Measurements from ENCODE around the gene PCF11.

The PCF11 gene

DNA sequence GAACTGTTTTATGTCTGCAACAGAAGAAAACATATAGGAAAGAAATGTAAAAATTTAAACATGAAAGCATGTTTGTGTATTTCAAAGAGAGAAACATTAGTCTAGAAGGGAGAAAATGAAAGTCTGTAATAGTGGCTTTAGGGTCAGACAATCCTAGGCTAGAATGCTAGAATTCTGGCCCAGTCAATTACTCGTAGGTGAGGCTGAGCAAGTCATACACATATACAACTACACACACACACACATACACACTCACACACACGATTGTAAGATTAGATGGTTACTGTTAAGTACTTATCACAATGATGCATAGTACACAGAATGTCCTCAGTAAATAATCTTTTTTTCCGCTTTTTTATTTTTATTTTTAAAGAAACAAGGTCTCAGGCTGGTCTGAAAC lies 37.7 kb upstream of the PCF11 start:
- H3K4me3 ChIP-seq (ENCODE audit: control insufficient read depth, low read depth, low read length) = no peak overlapping the region
- DNase-seq (ENCODE audit: low read depth) = no peak
- TF ChIP-seq, protein P1, sequence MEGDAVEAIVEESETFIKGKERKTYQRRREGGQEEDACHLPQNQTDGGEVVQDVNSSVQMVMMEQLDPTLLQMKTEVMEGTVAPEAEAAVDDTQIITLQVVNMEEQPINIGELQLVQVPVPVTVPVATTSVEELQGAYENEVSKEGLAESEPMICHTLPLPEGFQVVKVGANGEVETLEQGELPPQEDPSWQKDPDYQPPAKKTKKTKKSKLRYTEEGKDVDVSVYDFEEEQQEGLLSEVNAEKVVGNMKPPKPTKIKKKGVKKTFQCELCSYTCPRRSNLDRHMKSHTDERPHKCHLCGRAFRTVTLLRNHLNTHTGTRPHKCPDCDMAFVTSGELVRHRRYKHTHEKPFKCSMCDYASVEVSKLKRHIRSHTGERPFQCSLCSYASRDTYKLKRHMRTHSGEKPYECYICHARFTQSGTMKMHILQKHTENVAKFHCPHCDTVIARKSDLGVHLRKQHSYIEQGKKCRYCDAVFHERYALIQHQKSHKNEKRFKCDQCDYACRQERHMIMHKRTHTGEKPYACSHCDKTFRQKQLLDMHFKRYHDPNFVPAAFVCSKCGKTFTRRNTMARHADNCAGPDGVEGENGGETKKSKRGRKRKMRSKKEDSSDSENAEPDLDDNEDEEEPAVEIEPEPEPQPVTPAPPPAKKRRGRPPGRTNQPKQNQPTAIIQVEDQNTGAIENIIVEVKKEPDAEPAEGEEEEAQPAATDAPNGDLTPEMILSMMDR (conservative IDR thresholded peaks at IDR 0.05; ENCODE audit: control insufficient read depth, insufficient read depth, low read depth, low read length) = no peak

DNA sequence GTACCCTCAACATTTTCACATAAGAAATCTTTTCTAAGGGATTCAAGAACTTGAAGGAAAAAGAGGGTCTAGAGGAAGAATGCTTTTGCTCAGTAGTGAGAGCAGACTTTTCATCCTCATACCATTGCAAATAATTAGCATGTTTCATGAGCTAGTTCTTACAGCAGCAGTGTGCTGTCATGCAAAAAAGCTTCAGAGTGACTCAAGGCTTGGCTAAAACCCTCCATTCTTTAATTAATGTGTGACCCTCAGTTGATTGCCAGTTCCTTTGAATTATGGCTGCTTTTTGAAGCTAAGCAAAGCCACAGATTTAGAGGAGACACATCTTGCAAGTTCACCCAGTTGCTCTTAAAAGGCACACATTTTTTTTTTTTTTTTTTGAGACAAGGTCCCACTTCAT lies 36.6 kb upstream of the PCF11 start:
- DNase-seq (ENCODE audit: low read depth) = no peak
- TF ChIP-seq, protein P1 (conservative IDR thresholded peaks at IDR 0.05; ENCODE audit: control insufficient read depth, insufficient read depth, low read depth, low read length) = no peak
- H3K4me3 ChIP-seq (ENCODE audit: control insufficient read depth, low read depth, low read length) = no peak overlapping the region

DNA sequence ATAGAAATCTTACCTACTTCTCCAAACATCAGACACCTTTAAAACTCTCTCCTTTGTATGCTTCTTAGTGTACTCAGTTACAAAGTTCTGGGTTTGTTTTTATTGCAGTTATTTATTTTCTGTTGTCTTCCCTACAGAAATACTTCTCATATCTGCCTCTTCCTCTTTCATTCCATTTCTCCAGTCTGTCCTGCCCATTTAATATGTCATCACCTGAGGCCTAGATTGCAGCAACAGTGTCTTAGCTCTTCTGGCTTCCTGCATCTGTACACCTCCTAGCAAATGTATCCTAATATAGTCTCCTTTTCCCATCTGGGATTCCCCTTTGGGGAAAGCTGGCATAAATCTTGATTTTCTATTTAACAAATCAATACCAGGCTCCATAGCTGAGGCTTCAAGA lies 34.9 kb upstream of the PCF11 start:
- DNase-seq (ENCODE audit: low read depth) = no peak
- TF ChIP-seq, protein P1 (conservative IDR thresholded peaks at IDR 0.05; ENCODE audit: control insufficient read depth, insufficient read depth, low read depth, low read length) = no peak
- H3K4me3 ChIP-seq (ENCODE audit: control insufficient read depth, low read depth, low read length) = no peak overlapping the region

DNA sequence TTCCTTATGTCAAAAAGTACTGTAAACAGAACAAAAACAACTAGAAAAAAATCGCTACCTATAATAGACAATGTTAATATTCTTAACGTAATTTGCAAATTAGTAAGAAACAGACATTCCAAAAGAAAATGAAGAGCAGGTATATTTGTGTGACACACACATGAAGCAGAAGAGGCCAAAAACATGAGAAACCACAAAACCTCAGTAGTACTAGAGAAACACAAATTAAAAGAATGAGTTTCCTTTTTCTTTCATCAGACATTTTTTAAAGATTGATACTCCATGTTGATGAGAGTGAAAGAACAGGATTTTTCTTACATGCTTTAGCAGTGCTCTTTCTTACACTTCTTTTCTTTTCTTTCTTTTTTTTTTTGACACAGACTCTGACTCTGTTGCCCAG lies 34.2 kb upstream of the PCF11 start:
- TF ChIP-seq, protein P1 (conservative IDR thresholded peaks at IDR 0.05; ENCODE audit: control insufficient read depth, insufficient read depth, low read depth, low read length) = no peak

DNA sequence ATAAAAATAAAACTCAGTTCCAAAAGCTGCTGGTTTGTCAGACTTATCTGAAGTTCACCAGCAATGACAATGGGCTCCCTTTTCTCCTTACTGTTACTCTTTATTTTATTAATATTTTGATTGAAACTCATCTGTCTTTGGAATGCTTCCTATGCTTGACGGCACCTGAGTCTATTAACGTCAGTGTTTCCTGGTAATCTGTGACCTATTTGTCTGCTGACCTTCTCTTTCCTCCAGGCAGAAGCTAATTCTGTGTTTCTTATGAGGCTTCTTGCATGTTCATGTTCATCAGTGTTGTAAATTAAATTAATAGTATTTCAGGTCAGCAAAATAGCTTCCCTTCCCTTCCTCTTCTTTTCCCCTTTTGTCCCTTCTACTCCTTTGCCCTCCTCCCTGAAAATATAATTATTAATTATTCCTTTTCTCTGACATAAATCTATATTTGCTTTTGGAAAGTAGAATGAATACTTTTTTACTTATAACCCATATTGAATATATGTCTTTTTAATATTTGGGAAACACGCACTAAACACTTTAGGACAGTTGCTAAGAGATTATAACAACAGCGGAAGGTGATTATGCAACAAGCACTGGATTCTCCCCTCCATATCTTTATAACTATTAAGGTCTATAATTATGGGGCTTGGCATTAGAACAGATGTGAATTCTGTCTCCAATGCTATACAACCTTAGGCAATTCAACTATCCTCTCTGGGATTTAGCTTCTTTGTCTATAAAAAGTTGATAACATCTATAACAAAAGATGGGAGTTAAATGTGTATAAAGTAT lies 32.1 kb upstream of the PCF11 start:
- TF ChIP-seq, protein P1 (conservative IDR thresholded peaks at IDR 0.05; ENCODE audit: control insufficient read depth, insufficient read depth, low read depth, low read length) = no peak
- H3K4me3 ChIP-seq (ENCODE audit: control insufficient read depth, low read depth, low read length) = no peak overlapping the region
- no peak for DNase-seq (ENCODE audit: low read depth)

More for the DNA sequence above, 34.2 kb upstream of the PCF11 start:
- no peak overlapping the region for H3K4me3 ChIP-seq (ENCODE audit: control insufficient read depth, low read depth, low read length)
- no peak for DNase-seq (ENCODE audit: low read depth)

DNA sequence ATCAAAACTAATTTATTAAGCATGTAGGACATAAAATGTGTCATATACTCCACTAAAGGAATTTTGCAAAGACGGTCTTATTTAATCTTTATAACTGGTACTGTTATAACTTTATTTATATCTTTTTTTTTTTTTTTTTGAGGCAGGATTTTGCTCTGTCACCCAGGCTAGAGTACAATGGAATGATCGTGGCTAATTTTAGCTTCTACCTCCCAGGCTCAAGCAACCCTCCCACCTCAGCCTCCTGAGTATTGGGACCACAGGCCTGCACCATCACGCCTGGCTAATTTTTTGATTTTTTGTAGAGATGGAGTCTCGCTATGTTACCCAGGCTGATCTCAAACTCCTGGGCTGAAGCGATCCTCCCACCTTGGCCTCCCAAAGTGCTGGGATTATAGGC lies 31.4 kb upstream of the PCF11 start:
- TF ChIP-seq, protein P1 (conservative IDR thresholded peaks at IDR 0.05; ENCODE audit: control insufficient read depth, insufficient read depth, low read depth, low read length) = no peak
- no peak overlapping the region for H3K4me3 ChIP-seq (ENCODE audit: control insufficient read depth, low read depth, low read length)
- no peak for DNase-seq (ENCODE audit: low read depth)

All from fibroblast of mammary gland (primary cell).